ENCODE measurements around the gene RPS16. TPM values are rescaled to one million over a fixed set of nuclear protein-coding genes. Genes with fewer than 3 reads are reported as not detected.

Gene RPS16
- total and polyA plus RNA-seq, 2 donors (not counting 1 experiment from before 2014, with no cell fraction given): 3,910 to 6,448 TPM

- H3K79me2 ChIP-seq (ENCODE audit: control insufficient read depth, insufficient read depth, low read length): peaks cover 32% of the 10 kb centered on the region
- H4K20me1 ChIP-seq (ENCODE audit: control insufficient read depth, insufficient read depth, low read length, poor library complexity, severe bottlenecking): peaks cover 27% of the 10 kb centered on the region
- peaks cover 24 to 40% of the 10 kb centered on the region in 2 donors for H3K4me1 ChIP-seq (ENCODE audit: control insufficient read depth in 2 of 2, insufficient read depth in 2 of 2, low read length in 2 of 2)
- ChIA-PET POLR2A (interaction anchor here (0.7 to 2.5 kb wide), 8 partner anchors 10 to 289 kb away, joined by 3 to 74 read pairs (median 12); partner anchors contain the start of genes GMFG, MED29, PAF1 and RPS16), CTCF (interaction anchor here (0.7 to 2.3 kb wide), 20 partner anchors 8 to 292 kb away, joined by 3 to 260 read pairs (median 4); partner anchors contain the start of genes EID2B, MED29, PAF1 and RPS16)
- TF ChIP-seq CTCF (IDR thresholded peaks at IDR 0.05) (peak; percentile 88), EZH2 (IDR thresholded peaks at IDR 0.05; ENCODE audit: borderline replicate concordance, insufficient read depth, low read depth, low read length, poor library complexity, severe bottlenecking) (no peak)
- WGBS (ENCODE audit: insufficient coverage): 0% methylated on average over 1 of the region's 7 CpGs
- peak overlapping the region; percentile 99 for H3K9ac ChIP-seq (ENCODE audit: low read length)
- ATAC-seq (ENCODE audit: low read depth) (peak; percentile 32), DNase-seq (peak; percentile 95)
- peaks cover 0 to 2% (median 0%) of the 10 kb centered on the region in 3 donors for H3K9me3 ChIP-seq (ENCODE audit: control extremely low read depth in 1 of 3, control insufficient read depth in 2 of 3, insufficient read depth in 1 of 3, low read length in 2 of 3)
- H3K4me2 ChIP-seq (replicated peaks; ENCODE audit: low read depth, low read length, poor library complexity, severe bottlenecking): peak overlapping the region; percentile 100
- H3K27me3 ChIP-seq (replicated peaks in 1 of 4; ENCODE audit: control extremely low read depth in 1 of 4, control insufficient read depth in 3 of 4, insufficient read depth in 4 of 4, low read length in 3 of 4): no peaks in the 10 kb centered on the region
- H3K36me3 ChIP-seq (replicated peaks in 1 of 2; ENCODE audit: control extremely low read depth in 1 of 2, control insufficient read depth in 1 of 2, extremely low read depth in 1 of 2, insufficient read depth in 2 of 2, low read length in 1 of 2): peaks cover 0 to 24% of the 10 kb centered on the region in 2 experiments
- H3K4me3 Mint-ChIP-seq: peak overlapping the region; percentile 94
- H2AFZ ChIP-seq (ENCODE audit: insufficient read depth, low read depth, low read length, poor library complexity, severe bottlenecking): no peak overlapping the region
- peak overlapping the region; percentile 100 for H3K27ac ChIP-seq (ENCODE audit: low read length in 2 of 2)
- no peaks in the 10 kb centered on the region for H3K27me3 Mint-ChIP-seq
- intact Hi-C loops (cut with micrococcal nuclease): loop anchor here (1.0 to 5.0 kb wide), 10 partner anchors 14 to 1366 kb away; partner anchors contain the start of genes EID2B, EIF3K, MAP4K1 and MED29
- H3K4me3 ChIP-seq (ENCODE audit: control extremely low read depth in 1 of 5, extremely low read depth in 1 of 5, insufficient read depth in 1 of 5, low read depth in 2 of 5, low read length in 4 of 5): peak overlapping the region; percentile 49 to 98 (median 92)
- peak overlapping the region; percentile 99 for H3K27ac Mint-ChIP-seq
- no peaks in the 10 kb centered on the region for H3K9me3 Mint-ChIP-seq (ENCODE audit: insufficient read depth)
- peaks cover 48% of the 10 kb centered on the region for H3K4me1 Mint-ChIP-seq
Measured at GRCh38 chr19:39411832-39412099, 24.0 kb downstream of the RPS16 start.
